ENCODE measurements around the gene SEMA3F.

GRCh38 chr3:50168791-50169190 is 13.7 kb downstream of the SEMA3F start:
- TF ChIP-seq POLR2A (IDR thresholded peaks at IDR 0.05) (no peak), CTCF (IDR thresholded peaks at IDR 0.05) (no peak)
